SHP77 (cell line): Measurements from ENCODE around the gene PTPN9.
"Not testable (repeated sequence)": the region's sequence is repeated elsewhere in the genome, so short reads cannot be mapped to it uniquely, and the experiment has no call there.

Source experiments
- DNase-seq, 2 experiments: peaks; one replicate each; lab custom pipeline; 2025; lab: John Stamatoyannopoulos, UW

Gene PTPN9

DNA sequence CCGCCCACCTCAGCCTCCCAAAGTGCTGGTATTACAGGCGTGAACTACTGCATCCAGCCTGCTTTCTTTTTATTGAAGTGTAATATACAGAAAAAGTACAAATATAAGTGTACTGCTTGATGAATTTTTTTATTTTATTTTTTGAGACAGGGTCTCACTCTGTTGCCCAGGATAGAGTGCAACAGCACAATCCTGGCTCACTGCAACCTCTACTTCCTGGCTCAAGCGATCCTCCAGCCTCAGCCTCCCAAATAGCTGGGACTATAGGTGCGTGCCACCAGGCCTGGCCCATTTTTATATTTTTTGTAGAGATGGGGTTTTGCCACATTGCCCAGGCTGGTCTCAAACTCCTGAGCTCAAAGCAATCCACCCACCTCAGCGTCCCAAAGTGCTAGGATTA, 3.8 kb upstream of the PTPN9 start:
- not testable (repeated sequence) for DNase-seq

DNA sequence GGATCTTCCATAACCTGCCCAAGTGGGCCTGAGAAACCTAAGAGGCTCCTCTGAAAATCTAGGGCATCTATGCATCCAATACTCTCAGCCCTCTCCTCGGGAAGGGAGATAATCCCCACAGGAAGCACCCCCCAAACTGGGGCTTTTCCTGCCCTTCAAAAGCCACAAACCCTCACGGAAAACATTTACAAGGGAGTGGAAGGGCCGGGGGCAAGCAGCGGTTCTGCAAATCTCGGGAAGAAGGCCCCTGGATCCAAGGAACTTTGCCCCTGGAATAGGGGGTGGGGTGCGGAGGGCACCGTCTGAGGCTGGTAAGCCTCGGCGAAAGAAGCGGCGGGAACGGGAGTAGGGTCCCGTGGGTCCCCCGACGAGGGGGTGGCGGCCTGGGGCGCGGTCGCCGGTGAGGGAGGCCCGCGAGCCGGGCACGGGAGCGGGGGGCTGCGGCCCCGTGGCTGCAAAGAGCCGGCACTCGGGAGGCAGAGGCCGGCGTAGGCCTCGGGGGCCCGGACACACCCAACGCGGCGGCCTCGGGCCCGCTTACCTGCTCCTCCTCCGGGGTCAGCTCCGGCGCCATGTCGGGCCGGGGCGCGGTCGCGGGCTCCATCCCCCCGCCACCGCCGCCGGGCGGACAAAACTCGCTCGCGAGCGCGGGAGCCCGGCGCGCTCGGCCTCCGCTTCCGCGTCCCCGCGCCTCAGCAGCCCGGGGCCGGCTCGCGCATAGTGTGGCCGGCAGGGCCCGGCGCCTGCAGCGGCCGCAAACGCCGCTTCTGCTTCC, 755 bp downstream of the PTPN9 start:
- DNase-seq = no peak

DNA sequence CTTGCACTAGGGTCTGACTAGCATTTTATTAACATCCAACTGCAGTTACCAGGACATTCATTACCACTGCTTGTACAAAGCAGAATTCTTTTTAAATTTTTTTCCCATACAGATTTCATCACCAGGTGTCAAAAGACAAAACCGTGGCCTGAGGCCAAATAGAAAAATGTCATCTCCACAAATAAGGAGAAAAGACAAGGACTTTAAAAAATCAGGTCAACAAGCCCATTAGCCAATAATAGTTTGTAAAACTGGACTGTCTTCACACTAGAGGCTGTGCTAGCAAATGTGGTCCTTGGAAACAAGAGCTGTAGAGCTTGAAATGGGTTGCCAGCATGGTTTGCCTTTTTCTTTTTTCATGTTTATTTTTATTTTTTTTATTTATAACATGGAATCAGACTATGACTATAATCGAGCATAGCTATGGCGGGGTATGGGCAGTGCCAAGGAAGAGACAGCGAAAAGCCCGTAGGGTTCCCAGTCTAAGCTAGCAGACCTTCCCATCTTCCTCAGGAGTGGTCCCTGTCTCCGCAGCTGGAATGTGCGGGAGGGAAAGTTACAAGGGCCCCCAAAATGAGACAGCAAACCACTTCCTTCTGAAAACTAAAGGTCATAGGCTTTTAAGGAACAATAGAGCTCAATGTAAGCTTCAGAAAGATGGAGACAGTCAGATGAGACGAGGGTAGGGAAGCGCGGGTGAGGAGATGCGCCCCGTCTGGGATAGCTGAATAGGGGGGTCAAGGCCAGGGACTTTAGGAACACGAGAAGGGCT, 1.5 kb downstream of the PTPN9 start:
- no peak for DNase-seq

DNA sequence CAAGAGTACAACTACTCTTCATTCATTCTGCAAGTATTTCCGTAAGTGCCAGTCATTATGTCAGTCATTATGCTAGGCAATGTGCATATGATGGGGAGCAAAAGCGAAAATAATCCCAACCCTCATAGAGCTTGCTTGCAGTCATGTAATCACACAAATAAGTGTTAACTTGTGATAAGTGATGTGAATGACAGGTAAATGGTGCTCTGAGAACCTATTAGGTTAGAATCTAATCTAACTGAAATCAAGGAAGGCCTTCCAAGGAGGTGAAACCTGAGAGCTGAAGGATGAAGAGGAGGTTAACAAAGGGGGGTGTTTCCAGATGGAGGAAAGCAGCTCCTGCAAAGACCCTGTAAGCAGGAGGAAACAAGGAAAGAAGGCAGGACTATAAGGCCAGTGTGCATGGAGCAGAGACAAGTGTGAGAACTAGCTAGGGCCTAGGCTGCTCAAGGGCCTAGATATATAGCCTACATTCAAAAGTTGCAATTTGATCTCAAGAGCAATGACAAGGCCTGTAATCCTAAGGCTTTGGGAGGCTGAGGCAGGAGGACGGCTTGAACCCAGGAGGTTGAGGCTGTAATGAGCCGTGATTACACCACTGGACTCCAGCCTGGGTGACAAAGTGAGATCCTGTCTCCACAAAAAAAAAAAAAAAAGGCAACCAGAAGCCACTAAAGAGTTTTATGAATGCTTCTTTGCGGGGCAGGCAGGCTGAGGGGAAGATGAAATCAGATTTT, 5.3 kb downstream of the PTPN9 start:
- DNase-seq = no peak

DNA sequence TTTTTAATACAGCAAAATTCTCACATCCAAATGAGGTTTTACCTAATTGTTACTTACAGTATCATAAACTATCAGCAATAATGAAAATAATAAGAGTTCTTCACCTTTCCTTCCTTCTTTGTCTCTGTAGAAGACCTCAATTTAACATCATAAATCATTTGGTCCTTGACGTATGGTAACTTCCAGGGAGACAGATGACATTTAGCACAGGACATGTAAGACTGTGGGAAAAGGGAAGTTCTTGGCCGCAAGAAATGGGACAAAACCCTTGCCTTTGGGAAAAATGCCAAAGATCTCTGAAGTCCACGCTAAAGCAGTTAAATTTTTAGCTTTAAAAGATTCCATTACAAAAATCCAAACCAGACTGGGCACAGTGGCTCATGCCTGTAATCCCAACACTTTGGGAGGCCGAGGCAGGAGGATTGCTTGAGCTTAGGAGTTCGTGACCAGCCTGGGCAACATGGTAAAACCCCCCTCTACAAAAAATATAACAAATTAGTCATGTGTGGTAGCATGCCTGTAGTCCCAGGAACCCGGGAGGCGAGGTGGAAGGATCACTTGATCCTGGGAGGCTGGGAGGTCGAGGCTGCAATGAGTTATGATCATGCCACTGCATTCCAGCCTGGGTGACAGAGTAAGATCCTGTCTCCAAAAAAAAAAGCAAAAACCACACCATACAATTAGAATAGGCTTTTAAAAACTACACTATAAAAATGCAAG, 8.8 kb downstream of the PTPN9 start:
- DNase-seq = no peak

DNA sequence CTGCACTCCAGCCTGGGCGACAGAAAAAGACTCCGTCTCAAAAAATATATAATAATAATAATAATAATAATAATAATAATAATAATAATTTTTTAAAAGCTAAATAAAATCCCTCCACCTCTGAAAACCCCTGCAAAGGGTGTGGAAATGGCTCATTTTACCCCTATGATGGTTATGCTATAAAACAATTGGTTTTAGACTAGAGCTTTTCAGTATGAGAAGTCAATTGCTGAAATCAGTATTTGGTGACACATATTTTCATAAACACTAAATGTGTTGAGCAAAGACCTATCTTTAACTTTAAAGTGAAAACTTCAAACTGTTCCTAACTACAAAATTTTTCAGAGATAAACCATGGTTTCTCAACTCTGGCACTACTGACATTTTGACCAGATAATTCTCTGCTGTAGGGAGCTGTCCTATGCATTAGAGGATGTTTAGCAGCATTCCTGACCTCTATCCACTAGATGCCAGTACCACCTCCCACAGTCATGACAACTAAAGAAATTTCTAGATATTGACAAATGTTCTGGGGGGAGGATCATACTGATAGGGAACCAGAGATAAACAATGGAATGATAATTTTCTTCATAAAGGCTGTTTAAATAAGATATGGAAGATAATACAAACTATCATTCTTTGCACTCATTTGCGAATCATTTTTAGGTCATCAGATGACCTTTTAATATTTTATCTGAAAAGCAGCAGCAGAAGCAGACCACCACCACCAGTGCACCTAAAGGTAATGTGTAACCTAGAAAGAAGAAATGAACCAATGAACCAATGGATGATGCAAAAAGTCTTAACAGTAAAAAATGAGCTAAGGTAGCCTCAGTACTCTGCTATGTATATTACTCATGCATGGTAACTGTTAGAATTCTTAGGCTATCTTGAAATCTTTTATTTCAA, 13.8 kb downstream of the PTPN9 start:
- DNase-seq = no peak

DNA sequence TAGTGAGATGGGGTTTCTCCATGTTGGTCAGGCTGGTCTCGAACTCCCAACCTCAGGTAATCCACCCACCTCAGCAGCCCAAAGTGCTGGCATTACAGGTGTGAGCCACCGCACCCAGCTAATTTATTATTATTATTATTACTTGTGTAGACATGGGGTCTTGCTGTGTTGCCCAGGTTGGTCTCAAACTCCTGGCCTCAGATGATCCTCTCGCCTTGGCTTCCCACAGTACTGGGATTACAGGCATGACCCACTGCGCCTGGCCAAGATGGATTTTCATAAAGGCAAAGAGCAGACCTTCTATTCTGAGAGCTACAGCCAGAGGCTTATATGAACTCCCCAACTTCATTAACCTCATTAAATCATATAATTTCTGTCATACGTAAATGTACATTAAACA, 17.2 kb downstream of the PTPN9 start:
- DNase-seq = no peak

DNA sequence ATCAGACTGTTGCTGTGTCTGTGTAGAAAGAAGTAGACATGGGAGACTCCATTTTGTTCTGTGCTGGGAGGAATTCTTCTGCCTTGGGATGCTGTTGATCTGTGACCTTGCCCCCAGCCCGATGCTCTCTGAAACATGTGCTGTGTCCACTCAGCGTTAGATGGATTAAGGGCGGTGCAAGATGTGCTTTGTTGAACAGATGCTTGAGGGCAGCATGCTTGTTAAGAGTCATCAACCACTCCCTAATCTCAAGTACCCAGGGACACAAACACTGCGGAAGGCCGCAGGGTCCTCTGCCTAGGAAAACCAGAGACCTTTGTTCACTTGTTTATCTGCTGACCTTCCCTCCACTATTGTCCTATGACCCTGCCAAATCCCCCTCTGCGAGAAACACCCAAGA, 19.8 kb downstream of the PTPN9 start:
- not testable (repeated sequence) for DNase-seq

DNA sequence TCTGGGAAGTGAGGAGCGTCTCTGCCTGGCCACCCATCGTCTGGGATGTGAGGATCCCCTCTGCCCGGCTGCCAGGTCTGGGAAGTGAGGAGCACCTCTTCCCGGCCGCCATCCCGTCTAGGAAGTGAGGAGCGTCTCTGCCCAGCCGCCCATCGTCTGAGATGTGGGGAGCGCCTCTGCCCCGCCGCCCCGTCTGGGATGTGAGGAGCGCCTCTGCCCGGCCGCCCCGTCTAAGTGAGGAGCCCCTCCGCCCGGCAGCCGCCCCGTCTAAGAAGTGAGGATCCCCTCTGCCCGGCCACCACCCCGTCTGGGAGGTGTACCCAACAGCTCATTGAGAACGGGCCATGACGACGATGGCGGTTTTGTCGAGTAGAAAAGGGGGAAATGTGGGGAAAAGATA, 20.2 kb downstream of the PTPN9 start:
- DNase-seq = not testable (repeated sequence)

DNA sequence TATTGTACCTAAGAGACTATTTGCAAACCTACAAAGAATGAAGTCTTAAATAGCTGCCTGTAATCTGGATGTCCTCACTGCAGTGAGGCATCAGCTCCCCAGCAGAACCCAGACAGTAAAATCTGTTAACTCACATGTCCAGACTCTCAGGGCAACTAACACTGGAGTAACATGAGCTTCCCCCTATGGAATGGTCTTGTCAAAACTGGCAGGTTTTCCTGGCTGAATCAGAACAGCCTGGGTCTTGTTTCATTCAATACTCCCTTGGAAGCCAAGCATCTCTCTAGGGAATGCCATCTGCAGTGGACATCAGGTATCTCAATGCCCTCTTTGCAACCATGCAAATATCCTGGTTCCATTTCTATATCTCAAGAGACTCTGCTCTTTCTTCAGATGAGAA, 24.4 kb downstream of the PTPN9 start:
- no peak for DNase-seq

DNA sequence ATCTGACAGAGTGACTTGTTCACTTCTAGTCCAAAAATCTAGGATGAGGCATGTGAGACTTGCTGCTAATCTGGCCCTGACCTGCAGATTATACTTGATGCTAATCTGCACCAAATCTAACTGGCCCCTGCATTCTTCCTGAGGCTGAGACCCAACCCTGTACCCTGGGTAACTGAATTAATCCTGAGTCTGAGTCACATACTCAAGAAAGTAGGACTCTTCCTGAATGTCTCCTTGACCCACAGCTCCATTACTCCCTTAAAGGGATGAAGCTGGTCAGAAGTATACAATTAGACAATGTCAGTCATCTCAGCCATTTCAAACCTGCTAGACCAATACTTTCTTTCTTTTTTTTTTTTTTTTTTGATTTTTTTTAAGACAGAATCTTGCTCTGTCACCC, 25.5 kb downstream of the PTPN9 start:
- no peak for DNase-seq

DNA sequence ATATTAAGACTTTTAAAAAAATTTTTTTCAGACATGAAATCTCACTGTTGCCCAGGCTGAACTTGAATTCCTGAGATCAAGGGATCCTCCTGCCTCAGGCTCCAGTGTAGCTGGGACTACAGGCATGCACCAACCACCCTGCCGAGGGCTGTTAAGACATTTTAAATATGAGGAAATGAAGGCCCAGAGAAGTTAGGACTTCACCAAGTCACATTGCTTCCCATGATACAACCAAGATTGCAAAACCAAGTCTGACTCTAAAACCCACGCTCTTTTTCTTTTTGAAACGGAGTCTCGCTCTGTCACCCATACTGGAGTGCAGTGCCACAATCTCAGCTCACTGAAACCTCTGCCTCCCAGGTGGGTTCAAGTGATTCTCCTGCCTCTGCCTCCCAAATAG, 28.0 kb downstream of the PTPN9 start:
- DNase-seq = no peak

DNA sequence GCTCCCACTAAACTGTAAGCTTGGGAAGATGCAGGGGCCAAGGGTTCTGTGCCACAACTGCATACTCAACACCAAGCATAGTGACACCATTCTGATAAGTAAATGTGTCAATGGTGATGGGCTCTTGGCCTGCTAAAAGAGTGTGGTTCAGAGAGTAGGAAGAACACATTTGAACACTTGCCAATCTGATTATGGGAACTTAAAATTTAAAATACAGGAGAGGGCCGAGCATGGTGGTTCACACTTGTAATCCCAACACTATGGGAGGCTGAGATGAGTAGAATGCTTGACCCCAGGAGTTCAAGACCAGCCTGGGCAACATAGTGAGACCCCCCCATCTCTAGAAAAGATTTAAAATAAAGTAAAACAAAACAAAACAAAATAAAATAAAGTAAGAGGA, 34.1 kb downstream of the PTPN9 start:
- DNase-seq = no peak

DNA sequence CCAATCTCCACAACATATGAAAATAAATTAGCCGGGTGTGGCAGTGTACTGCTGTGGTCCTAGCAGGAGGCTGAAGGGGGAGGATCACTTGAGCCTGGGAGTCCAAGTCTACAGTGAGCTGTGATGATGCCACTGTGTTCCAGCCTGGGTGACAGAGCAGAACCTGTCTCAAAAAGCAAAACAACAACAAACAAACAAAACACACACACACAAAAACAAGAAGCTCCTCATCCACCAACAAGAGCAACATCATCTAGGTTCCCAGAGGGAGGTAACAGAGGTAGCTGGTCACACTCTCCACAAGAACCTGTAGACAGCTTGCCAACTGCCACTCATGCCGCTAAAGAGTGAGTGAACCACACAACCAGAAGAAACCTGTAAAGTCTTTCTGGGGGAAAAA, 34.8 kb downstream of the PTPN9 start:
- DNase-seq = no peak

DNA sequence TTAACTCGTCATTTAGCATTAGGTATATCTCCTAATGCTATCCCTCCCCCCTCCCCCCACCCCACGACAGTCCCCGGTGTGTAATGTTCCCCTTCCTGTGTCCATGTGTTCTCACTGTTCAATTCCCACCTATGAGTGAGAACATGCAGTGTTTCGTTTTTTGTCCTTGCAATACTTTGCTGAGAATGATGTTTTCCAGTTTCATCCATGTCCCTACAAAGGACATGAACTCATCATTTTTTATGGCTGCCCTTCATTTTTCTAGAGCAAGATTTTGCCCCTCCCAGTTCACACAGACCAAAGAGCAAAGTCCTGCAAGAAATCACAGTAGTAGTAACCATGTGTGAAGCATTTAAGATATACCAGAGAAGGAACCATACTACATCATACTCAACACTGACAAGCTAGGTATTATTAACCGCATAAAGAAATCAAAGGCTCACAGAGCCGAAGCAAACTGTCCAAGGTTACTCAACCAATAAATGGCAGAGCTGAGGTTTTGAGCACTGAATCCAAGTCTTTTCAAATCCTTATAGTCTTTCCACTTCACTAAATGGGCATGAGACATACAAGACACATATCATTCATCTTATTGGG, 36.1 kb downstream of the PTPN9 start:
- DNase-seq = not testable (repeated sequence)

DNA sequence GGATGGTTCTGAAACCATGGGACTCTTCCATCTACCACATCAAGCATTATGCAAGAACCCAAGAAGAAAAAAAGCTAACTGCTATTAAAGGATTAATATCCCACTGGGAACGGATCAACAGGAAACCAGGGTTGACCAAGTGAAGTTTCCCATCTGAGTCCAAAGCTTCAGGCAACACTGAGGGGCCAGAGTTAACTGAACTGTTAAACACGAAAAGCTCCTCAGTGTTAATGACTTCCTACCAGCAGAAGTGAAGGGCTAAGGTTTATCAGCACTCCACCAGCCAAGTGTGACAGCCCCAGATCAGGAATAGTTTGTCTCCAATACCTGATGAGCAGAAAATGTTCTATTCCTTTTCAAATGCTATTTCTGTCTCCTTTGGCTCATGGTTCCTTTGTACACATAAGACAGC, 36.7 kb downstream of the PTPN9 start:
- no peak for DNase-seq

DNA sequence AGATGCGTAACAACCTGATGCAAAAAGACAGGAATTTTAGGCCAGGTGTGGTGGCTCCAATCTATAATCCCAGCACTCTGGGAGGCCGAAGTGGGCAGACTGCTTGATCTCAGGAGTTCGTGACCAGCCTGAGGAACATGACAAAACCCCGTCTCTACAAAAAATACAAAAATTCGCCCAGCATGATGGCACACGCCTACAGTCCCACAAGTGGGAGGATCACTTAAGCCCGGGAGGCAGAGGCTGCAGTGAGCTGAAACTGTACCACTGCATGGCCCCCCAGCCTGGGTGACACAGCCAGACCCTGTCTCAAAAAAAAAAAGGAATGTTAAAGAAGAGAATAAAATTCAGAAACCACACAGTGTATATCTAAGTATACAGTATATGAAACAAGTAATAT, 40.7 kb downstream of the PTPN9 start:
- DNase-seq = no peak

DNA sequence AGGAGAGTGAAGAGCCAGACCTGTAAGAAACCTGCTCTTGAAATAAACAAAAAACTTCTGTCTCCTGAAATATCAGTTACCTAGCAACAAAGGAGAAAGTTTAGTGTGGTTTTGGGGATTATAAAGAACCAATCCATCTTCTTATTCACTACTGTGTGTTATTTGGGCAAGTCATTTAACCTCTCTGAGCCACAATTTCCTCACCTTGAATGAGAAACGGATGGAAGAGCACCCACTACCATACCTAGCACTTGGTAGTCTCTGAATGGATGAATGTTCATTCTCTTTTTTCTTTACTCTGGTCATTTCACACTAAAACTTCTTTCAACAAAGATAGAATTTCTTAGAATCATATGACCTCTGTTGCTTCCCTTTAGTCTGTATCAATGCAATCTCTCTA, 45.2 kb downstream of the PTPN9 start:
- no peak for DNase-seq

DNA sequence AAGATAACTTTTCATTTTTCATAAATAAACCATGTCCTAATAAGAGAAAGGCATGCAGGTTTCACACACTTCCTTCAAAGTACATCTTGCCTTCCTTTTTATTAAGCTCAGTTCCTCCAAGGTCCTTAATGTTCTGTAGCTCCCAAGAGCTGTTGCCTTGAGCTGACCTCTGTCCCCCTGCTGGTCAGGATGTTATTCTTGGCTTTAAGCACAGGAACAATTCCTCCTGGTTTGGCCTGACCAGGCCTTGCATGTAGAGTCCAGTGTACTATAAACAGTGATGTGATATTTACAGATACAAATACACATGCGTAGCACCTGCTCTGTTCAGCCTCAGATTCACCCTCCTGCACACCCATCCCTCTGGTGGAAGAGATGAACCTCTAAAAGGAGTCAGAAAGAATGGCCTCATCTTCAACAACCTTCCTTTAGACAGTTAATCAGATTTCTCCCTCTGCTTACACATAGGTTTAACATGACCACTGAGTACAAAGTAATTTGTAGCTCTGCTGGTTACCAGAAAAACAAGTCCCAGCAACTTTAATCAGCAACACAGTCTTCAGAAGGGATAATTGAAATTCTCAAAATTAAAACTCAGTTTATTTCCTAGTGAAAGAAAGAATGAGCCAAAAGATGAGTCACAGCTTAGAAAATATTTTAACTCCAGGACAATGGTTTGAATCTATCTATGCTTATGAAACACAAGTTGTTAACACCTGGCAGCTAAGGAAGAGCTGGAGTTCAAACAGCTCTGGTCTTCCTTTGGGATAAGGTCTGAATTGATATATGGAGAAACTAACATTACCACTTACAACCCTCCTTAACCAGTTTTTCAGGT, 46.5 kb downstream of the PTPN9 start:
- peak; percentile 27 to 43 for DNase-seq

DNA sequence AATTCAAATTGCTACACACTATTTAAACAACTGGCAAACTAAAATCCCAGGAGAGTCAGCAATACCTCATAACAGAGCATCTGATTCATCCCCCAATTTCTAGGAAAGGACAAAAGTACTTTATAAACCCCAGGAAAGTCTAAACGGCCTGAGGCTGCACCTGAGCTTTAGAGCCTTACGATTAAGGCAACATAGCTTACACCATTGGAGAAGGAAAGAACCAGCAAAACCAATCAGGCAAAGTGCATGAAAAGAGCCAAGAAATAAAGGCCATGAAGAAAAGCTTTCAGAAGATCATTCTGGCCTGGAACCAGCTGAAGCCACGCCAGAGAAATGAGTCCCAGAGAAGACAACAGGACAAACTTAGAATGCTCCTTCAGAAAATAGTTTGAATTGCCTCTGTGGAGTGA, 48.1 kb downstream of the PTPN9 start:
- DNase-seq = no peak
